K562 treated with DMSO at 1 percent for 48 hours (cell line): ENCODE measurements around the gene AURKA. TPM values are rescaled to one million over a fixed set of nuclear protein-coding genes. Genes with fewer than 3 reads are reported as not detected.

Experiments
- total RNA-seq: library from RNA; unstranded; fragments of 300-600 nt; gene quantifications from 2 replicates; pipeline ENCODE4 v1.2.3, GENCODE V29; 2022; ENCODE audit warnings: low replicate concordance; ENCODE audit errors: extremely low read depth

The AURKA gene
- total RNA-seq, result not detected in 2 replicates

GRCh38 chr20:56392132-56392880, at the start of gene AURKA, which contains the start of gene CSTF1:
TSS of gene AURKA (minus strand) at chr20:56392215. CDS start at chr20:56388197, 4,018 bp downstream.
TSS of gene CSTF1 (plus strand) at chr20:56392645. CDS start at chr20:56395553, 2,908 bp downstream.

GRCh38 chr20:56411759-56412472, 19.9 kb upstream of the AURKA start, which contains the start of gene CASS4:
TSS of gene CASS4 (plus strand) at chr20:56412260. CDS start at chr20:56412459, 199 bp downstream.

DNA sequence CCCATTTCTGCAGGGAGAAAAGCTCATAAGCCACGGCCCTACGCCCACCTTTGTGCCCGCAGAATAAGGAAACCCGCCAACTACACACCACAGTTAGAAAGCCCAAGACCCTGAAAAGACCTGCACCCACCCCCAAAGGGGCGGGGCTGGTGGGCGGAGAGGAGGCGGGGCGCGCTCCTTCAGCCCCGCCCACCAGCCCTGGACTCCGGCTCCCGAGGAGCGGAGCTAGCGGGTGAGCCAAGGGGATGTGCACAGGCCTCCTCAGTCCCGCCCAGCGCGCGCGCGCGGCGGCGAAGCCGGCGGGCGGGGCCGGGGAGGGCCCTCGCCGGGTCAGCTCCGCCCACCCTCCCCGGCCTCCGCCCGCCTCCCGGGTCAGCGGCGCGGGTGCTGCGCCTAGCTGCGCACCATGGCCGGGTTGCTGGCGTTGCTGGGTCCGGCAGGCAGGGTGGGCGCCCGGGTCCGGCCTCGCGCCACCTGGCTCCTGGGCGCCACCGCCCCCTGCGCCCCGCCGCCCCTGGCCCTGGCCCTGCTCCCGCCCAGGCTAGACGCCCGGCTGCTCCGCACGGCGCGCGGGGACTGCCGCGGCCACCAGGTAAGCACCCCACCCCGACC, 33.3 kb downstream of the AURKA start, which contains the start of gene FAM210B:
FAM210B (plus strand) TSS at position 375 of the 612 bp plus-strand sequence; CDS start at position 407, 32 bp downstream.

Other genes starting within 250 kb of the AURKA start
- not detected in 2 replicates for gene MC3R, start 143.5 kb downstream of the AURKA start, total RNA-seq
- gene FAM210B, start 33.2 kb downstream of the AURKA start, total RNA-seq, result not detected in 2 replicates
- not detected in 2 replicates for gene CSTF1, start 430 bp upstream of the AURKA start, total RNA-seq
- not detected in 2 replicates for gene CASS4, start 20.0 kb upstream of the AURKA start, total RNA-seq
- gene RTF2, start 76.4 kb upstream of the AURKA start, total RNA-seq, result not detected in 2 replicates
- not detected in 2 replicates for gene FAM209A, start 132.5 kb upstream of the AURKA start, total RNA-seq
- not detected in 2 replicates for gene FAM209B, start 141.0 kb upstream of the AURKA start, total RNA-seq
- not detected in 2 replicates for gene TFAP2C, start 237.1 kb upstream of the AURKA start, total RNA-seq